OCI-LY3 (cell line): Measurements from ENCODE around the gene CHN2.

Experiments
- H2AFZ ChIP-seq: fragments of 200-600, 300-600 bp; shearing (Covaris generic); 2 replicates; pipeline ENCODE4 v1.6.0; 2014; ENCODE audit warnings: antibody characterized with exemption, low read depth, low read length
- H3K27ac ChIP-seq: fragments of 200-600, 300-600 bp; sonication (generic); 2 replicates; pipeline ENCODE4 v1.5.1; 2014; ENCODE audit warnings: mild to moderate bottlenecking, low read length, moderate library complexity, mixed read lengths
- H3K27me3 ChIP-seq: fragments of 200-600, 300-600 bp; sonication (generic); 2 replicates; pipeline ENCODE4 v1.6.1; 2014; ENCODE audit warnings: low read depth, low read length, mixed read lengths
- H3K36me3 ChIP-seq: fragments of 200-600, 300-600 bp; sonication (generic); replicated peaks from 2 replicates; pipeline ENCODE3; 2014; ENCODE audit warnings: low read depth, low read length, mixed read lengths
- H3K4me1 ChIP-seq: fragments of 300-600, 200-600 bp; sonication (generic); 2 replicates; pipeline ENCODE4 v1.6.1; 2014; ENCODE audit warnings: low read length, mixed read lengths
- H3K4me2 ChIP-seq: fragments of 200-600, 300-600 bp; sonication (generic); 2 replicates; pipeline ENCODE4 v1.6.1; 2014; ENCODE audit warnings: low read length, mixed read lengths
- H3K4me3 ChIP-seq: fragments of 300-600, 200-600 bp; sonication (generic); 2 replicates; pipeline ENCODE4 v1.5.1; 2014; ENCODE audit warnings: antibody characterized with exemption, mild to moderate bottlenecking, low read length, moderate library complexity
- H3K79me2 ChIP-seq: fragments of 300-600, 200-600 bp; shearing (Covaris generic); 2 replicates; pipeline ENCODE4 v1.6.1; 2014; ENCODE audit warnings: mild to moderate bottlenecking, low read length, mixed read lengths
- H3K9ac ChIP-seq: fragments of 300-600, 200-600 bp; shearing (Covaris generic); 2 replicates; pipeline ENCODE4 v1.6.0; 2014; ENCODE audit warnings: mild to moderate bottlenecking, low read length, moderate library complexity
- H3K9me3 ChIP-seq: fragments of 200-600, 300-600 bp; shearing (Covaris generic); 2 replicates; pipeline ENCODE4 v1.6.1; 2014; ENCODE audit warnings: low read length, mixed read lengths; ENCODE audit not compliant: insufficient read depth
- H4K20me1 ChIP-seq: fragments of 200-600, 300-600 bp; sonication (generic); 2 replicates; pipeline ENCODE4 v1.6.1; 2016; ENCODE audit warnings: low read length, mixed read lengths; ENCODE audit not compliant: insufficient read depth
- CTCF ChIP-seq: fragments of 200-600, 300-600 bp; sonication (generic); IDR thresholded peaks from 2 replicates; pipeline ENCODE4 v1.5.1; 2014; ENCODE audit warnings: antibody characterized with exemption, low read length, low read depth
- EZH2phosphoT487 ChIP-seq: fragments of 200-600 bp; shearing (Covaris generic); IDR thresholded peaks from 2 replicates; pipeline ENCODE4 v1.6.1; 2018; ENCODE audit warnings: antibody characterized with exemption, mixed run types, low read depth

The CHN2 gene

GRCh38 chr7:29282819-29283414 lies 88.3 kb downstream of the CHN2 start:
- no peaks in the 10 kb centered on the region for H4K20me1 ChIP-seq
- H3K4me2 ChIP-seq = peak overlapping the region; percentile 43
- H2AFZ ChIP-seq = no peak overlapping the region
- TF ChIP-seq EZH2phosphoT487 (no peak; the same call in 1 of the 2 replicates), CTCF (no peak)
- H3K27ac ChIP-seq = no peak overlapping the region
- H3K9me3 ChIP-seq = no peaks in the 10 kb centered on the region
- peaks cover 67% of the 10 kb centered on the region for H3K4me1 ChIP-seq
- no peak overlapping the region for H3K9ac ChIP-seq
- peaks cover 78% of the 10 kb centered on the region for H3K27me3 ChIP-seq
- H3K36me3 ChIP-seq = no peaks in the 10 kb centered on the region
- H3K4me3 ChIP-seq = peak overlapping the region; percentile 22; the same call in 1 of the 2 replicates
- H3K79me2 ChIP-seq = no peaks in the 10 kb centered on the region

GRCh38 chr7:29284696-29285443 lies 90.3 kb downstream of the CHN2 start:
- H3K9ac ChIP-seq = no peak overlapping the region
- peaks cover 70% of the 10 kb centered on the region for H3K4me1 ChIP-seq
- H2AFZ ChIP-seq = no peak overlapping the region
- H3K27ac ChIP-seq = no peak overlapping the region
- H3K9me3 ChIP-seq = no peaks in the 10 kb centered on the region
- no peaks in the 10 kb centered on the region for H3K79me2 ChIP-seq
- no peaks in the 10 kb centered on the region for H4K20me1 ChIP-seq
- TF ChIP-seq CTCF = no peak
- TF ChIP-seq EZH2phosphoT487 = no peak
- peaks cover 68% of the 10 kb centered on the region for H3K27me3 ChIP-seq
- H3K4me3 ChIP-seq = peak overlapping the region; percentile 40
- peak overlapping the region; percentile 72 for H3K4me2 ChIP-seq
- H3K36me3 ChIP-seq = no peaks in the 10 kb centered on the region

- Histone ChIP-seq H3K36me3 (no peaks in the 10 kb centered on the region), H2AFZ (no peak overlapping the region), H3K4me2 (peak overlapping the region; percentile 72), H3K27me3 (peaks cover 69% of the 10 kb centered on the region), H3K27ac (no peak overlapping the region), H4K20me1 (no peaks in the 10 kb centered on the region), H3K9me3 (no peaks in the 10 kb centered on the region), H3K9ac (no peak overlapping the region), H3K4me3 (peak overlapping the region; percentile 40), H3K4me1 (peaks cover 75% of the 10 kb centered on the region), H3K79me2 (no peaks in the 10 kb centered on the region)
- no peak for TF ChIP-seq CTCF
- no peak for TF ChIP-seq EZH2phosphoT487
Measured at GRCh38 chr7:29285444-29285793, 90.8 kb downstream of the CHN2 start.

GRCh38 chr7:29285861-29286260 lies 91.3 kb downstream of the CHN2 start:
- TF ChIP-seq EZH2phosphoT487 (no peak), CTCF (no peak)
- no peaks in the 10 kb centered on the region for H4K20me1 ChIP-seq
- no peaks in the 10 kb centered on the region for H3K36me3 ChIP-seq
- no peak overlapping the region for H3K9ac ChIP-seq
- no peaks in the 10 kb centered on the region for H3K79me2 ChIP-seq
- peaks cover 79% of the 10 kb centered on the region for H3K4me1 ChIP-seq
- no peaks in the 10 kb centered on the region for H3K9me3 ChIP-seq
- H3K4me3 ChIP-seq = peak overlapping the region; percentile 9; the same call in 1 of the 2 replicates
- H2AFZ ChIP-seq = no peak overlapping the region
- peak overlapping the region; percentile 72 for H3K4me2 ChIP-seq
- peaks cover 69% of the 10 kb centered on the region for H3K27me3 ChIP-seq
- H3K27ac ChIP-seq = no peak overlapping the region
